ENCODE measurements around the gene PCSK6. TPM values are rescaled to one million over a fixed set of nuclear protein-coding genes. Genes with fewer than 3 reads are reported as not detected.

PCSK6 gene
- total RNA-seq, 3 donors from 2014 or later, result 7.2 to 19.7 (median 18.0) TPM

DNA sequence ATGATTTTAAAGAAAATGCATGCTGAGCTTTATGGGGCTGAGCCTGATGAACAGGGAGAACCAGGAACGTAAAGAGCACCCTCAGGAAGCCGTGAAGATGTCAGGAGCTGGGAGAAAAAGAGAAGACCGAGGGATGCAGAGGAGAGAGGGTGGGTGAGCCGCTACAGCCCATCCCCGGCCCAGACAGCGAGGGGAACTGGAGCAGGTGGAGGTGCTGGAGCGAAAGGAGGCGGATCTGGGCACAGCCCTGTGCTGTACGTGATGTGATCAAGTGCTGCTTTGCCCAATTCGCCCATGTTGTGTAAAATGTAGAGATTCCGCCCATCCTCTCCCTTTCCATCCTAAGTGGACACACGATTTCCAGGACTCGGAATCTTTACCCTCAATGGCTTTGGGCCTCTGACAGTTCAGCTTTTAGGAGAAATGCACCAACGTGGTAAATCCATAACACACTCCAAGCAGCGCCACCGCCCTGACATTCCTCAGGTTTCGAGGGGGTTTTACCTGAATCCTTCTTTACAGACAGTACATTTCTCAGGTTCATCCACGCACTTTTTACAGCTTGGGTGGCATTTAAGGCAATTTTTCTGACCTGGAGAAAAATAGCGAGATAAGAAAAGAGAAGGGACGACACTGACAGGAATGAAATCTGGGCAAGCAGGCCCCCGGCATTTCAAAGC is 167.4 kb downstream of the PCSK6 start:
- no peaks in the 10 kb centered on the region for H3K9me3 ChIP-seq
- no peak overlapping the region for H3K27ac ChIP-seq
- no peaks in the 10 kb centered on the region for H3K36me3 ChIP-seq
- H3K4me1 ChIP-seq, result no peaks in the 10 kb centered on the region
- no peak for DNase-seq (ENCODE audit: low spot score in 2 of 2)
- H3K27me3 ChIP-seq, result no peaks in the 10 kb centered on the region
- H3K4me3 ChIP-seq, result no peak overlapping the region
- intact Hi-C loops (cut with DNase I; ENCODE audit: low total_unique reads), result no loop called here
- TF ChIP-seq, protein P1, sequence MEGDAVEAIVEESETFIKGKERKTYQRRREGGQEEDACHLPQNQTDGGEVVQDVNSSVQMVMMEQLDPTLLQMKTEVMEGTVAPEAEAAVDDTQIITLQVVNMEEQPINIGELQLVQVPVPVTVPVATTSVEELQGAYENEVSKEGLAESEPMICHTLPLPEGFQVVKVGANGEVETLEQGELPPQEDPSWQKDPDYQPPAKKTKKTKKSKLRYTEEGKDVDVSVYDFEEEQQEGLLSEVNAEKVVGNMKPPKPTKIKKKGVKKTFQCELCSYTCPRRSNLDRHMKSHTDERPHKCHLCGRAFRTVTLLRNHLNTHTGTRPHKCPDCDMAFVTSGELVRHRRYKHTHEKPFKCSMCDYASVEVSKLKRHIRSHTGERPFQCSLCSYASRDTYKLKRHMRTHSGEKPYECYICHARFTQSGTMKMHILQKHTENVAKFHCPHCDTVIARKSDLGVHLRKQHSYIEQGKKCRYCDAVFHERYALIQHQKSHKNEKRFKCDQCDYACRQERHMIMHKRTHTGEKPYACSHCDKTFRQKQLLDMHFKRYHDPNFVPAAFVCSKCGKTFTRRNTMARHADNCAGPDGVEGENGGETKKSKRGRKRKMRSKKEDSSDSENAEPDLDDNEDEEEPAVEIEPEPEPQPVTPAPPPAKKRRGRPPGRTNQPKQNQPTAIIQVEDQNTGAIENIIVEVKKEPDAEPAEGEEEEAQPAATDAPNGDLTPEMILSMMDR (IDR thresholded peaks at IDR 0.05), result no peak
- TF ChIP-seq POLR2AphosphoS5 (IDR thresholded peaks at IDR 0.05) (no peak), POLR2A (IDR thresholded peaks at IDR 0.05) (no peak)

DNA sequence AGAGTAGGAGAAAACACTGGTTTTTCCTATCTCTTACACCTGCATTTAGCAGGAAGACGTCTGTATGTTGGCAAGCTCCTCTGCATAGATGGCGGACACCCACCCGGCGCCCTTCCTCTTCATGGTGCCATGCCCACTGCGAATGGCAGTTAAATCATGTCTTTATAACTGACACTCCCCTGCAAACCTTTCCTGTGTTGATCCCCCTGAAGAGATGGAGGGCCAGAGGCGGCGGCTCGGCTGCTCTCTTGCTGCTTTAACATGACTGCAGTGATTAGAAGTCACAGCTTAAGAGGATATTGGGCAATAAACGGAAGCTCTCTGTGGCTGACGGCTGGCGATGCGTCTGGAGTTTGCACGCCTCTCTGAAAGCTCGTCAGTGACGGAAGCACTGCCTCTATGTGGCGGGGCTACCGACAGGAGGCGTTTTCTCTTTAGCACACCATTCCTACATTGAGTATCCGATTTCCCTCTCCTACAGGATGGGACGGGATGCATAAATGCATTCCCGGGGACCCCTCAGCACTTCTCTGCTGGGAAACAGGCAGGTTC is 168.9 kb downstream of the PCSK6 start:
- Histone ChIP-seq H3K27ac (no peak overlapping the region), H3K36me3 (no peaks in the 10 kb centered on the region), H3K9me3 (no peaks in the 10 kb centered on the region), H3K4me1 (no peaks in the 10 kb centered on the region), H3K27me3 (no peaks in the 10 kb centered on the region), H3K4me3 (no peak overlapping the region)
- no peak for DNase-seq (ENCODE audit: low spot score in 2 of 2)
- TF ChIP-seq POLR2AphosphoS5 (IDR thresholded peaks at IDR 0.05) (no peak), POLR2A (IDR thresholded peaks at IDR 0.05) (no peak)
- TF ChIP-seq, protein P1 (IDR thresholded peaks at IDR 0.05), result no peak
- intact Hi-C loops (cut with DNase I; ENCODE audit: low total_unique reads), result no loop called here

DNA sequence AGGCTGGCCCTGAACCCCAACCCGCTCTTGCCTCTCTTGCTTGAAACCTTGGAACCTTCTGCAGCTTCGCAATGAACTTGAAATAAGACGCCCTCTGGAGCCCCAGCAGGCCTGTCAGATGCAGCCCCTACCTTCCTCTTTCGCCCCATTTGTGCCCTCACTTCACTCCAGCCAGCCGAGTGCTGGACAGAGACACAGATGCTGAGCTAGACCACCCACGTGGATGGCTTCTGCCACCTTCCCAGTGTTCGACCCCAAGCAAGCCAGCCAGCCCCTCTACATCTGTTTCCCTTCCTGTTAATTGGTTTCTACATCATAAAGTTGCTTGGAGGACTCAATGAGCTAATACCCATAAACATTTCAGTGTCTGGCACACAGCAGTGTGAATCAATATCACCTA is 170.7 kb downstream of the PCSK6 start:
- Histone ChIP-seq H3K9me3 (no peaks in the 10 kb centered on the region), H3K4me3 (no peak overlapping the region), H3K27me3 (no peaks in the 10 kb centered on the region), H3K36me3 (no peaks in the 10 kb centered on the region), H3K27ac (no peak overlapping the region), H3K4me1 (no peaks in the 10 kb centered on the region)
- no peak for TF ChIP-seq POLR2A (IDR thresholded peaks at IDR 0.05)
- TF ChIP-seq, protein P1 (IDR thresholded peaks at IDR 0.05), result no peak
- TF ChIP-seq POLR2AphosphoS5 (IDR thresholded peaks at IDR 0.05), result no peak
- DNase-seq (ENCODE audit: low spot score in 2 of 2), result no peak
- intact Hi-C loops (cut with DNase I; ENCODE audit: low total_unique reads), result no loop called here

DNA sequence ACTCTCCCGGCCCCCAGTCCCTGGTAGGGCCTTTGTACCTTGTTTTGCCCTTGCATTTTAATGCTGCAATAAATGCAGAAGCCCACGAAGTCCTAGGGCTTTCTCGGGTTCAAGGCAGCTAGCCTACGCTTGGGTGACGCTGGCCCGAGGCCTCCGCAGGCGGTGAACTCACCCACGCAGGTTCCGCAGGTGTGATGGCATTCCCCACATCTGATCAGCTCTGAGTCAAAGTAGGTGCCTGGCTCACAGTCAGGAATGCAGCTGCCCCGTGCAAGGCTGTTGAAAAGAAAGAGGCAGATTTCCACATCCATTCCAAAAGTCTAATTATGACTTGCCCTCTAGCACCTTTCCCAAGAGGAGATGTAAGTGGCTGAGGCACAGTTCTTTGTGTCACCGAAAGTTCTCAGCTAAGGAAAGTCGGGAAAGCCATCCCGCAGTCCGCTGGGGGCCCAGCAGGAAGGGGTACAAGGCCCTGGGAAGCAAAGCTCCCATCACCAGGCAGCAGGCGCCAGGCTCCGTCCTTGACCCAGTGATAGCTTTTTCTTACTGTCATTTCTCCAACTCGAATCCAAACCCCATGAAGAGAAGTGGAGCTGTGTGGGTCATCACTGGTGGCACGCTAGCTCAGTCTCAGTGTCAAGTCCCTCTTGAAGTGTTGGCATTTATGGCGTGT is 171.2 kb downstream of the PCSK6 start:
- no peaks in the 10 kb centered on the region for H3K27me3 ChIP-seq
- TF ChIP-seq POLR2A (IDR thresholded peaks at IDR 0.05) (no peak), POLR2AphosphoS5 (IDR thresholded peaks at IDR 0.05) (no peak)
- TF ChIP-seq, protein P1 (IDR thresholded peaks at IDR 0.05), result no peak
- no peak overlapping the region for H3K4me3 ChIP-seq
- H3K9me3 ChIP-seq, result no peaks in the 10 kb centered on the region
- peak in 1 of 2 donors; percentile 75 for DNase-seq (ENCODE audit: low spot score in 2 of 2)
- H3K4me1 ChIP-seq, result no peaks in the 10 kb centered on the region
- peak overlapping the region in 1 of 2 donors; percentile 52 for H3K27ac ChIP-seq
- no peaks in the 10 kb centered on the region for H3K36me3 ChIP-seq
- intact Hi-C loops (cut with DNase I; ENCODE audit: low total_unique reads), result no loop called here

DNA sequence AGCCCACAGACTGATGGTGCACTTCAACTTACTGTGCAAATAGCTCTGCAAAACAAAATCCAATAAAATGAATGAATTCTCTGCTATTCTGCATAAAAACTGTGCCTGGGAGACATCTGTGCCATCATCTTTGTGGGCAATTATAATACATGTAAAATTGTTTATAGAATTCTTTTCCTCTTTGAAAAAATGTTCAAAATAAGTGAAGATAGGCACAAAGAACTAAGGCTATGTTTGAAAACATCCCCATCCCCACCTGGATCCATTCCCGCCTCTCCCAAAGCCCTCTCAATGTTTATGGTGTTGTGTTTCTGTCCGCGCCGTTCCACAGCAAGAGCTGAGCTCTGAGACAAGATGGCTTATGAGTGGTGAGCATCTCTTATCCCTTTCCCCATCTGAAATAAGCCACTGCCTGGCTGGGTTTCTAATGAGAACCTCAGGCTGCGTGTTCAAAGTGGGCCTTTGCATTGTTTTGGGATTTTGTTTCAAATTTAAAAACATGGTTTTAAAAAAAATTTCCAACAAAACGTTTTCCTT is 172.1 kb downstream of the PCSK6 start:
- intact Hi-C loops (cut with DNase I; ENCODE audit: low total_unique reads), result no loop called here
- no peak for TF ChIP-seq POLR2A (IDR thresholded peaks at IDR 0.05)
- no peak for TF ChIP-seq POLR2AphosphoS5 (IDR thresholded peaks at IDR 0.05)
- TF ChIP-seq, protein P1 (IDR thresholded peaks at IDR 0.05), result no peak
- H3K27ac ChIP-seq, result no peak overlapping the region
- H3K27me3 ChIP-seq, result no peaks in the 10 kb centered on the region
- no peaks in the 10 kb centered on the region for H3K36me3 ChIP-seq
- no peaks in the 10 kb centered on the region for H3K9me3 ChIP-seq
- no peaks in the 10 kb centered on the region for H3K4me1 ChIP-seq
- H3K4me3 ChIP-seq, result no peak overlapping the region
- DNase-seq (ENCODE audit: low spot score in 2 of 2), result no peak
